GM12872 (cell line): Measurements from ENCODE around the gene CD3D.

Source experiments
- CTCF ChIP-seq: IDR thresholded peaks from 3 replicates; pipeline ENCODE4 v1.5.1; 2011; ENCODE audit warnings: low read depth, mild to moderate bottlenecking, low read length, moderate library complexity; ENCODE audit not compliant: insufficient read depth

The CD3D gene

DNA sequence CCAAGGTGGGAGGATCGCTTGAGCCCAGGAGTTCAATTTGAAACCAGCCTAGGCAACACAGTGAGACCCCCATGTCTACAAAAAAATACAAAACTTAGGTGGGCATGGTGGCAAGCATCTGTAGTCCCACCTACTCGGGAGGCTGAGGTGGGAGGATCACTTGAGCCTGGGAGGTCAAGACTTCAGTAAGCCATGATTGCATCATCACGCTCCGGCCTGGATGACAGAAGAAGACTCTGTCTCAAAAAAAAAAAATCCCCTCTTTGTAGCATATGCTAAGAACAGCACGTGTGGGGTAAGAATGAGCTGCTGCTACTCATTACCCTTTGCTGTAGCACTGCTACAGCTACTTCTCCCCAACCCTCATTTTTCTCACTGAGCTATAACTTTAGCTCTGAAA, 31.4 kb upstream of the CD3D start:
- no peak for TF ChIP-seq CTCF

DNA sequence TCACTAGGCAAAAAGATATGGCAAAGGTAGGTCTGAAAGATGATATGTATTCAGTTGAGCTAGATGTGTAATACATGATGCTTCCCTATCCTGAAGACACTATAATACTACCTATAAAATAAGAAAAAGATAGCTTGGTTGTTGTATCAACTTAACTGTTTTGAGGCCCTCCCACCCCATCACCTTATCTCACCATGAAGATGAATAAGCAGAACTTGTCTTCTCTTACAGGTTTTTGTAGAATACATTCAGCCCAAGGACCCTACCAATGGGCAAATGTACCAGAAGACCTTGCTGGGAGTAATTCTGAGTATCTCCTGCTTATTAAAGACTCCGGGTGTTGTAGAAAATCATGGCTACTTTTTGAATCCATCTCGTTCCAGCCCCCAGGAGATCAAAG, 30.8 kb upstream of the CD3D start:
- no peak for TF ChIP-seq CTCF

- TF ChIP-seq CTCF: no peak
These were observed 28.3 kb upstream of the CD3D start for GRCh38 chr11:118370774-118371173.

- no peak for TF ChIP-seq CTCF
These were observed 23.8 kb upstream of the CD3D start for GRCh38 chr11:118366287-118366686.

GRCh38 chr11:118364956-118365615, 22.6 kb upstream of the CD3D start:
- no peak for TF ChIP-seq CTCF

DNA sequence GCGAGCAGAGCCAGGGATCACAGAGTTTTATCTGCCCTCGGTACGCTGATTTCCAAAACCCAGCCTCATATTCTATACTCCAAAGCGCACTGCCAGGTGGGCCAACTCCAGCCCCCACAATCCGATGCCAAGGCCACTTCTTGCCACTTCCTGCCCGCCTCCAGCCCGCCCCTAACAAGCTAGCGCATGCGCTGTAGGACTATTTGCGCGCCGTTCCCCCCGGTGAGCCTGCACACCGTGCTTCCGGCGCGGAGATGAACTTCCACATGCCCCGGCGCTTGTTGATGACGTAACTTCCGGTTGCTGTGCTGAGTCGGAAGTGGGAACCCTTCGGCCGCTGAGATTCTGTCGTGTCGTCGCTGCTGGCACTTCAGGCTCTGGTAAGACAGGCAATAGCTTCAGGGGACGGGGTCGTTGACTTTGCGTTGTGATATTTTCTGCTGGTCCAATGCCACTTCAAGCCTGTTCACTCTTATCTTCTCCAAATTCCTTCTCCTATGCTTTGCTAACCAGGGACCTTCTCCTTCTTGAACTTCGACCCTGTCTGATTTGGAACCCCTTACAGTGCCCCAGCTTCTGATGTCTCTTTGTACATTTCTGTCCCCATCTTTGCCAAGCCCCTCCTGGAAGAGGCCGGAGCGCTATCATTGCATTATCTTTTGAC, 16.9 kb upstream of the CD3D start, which contains the start of gene UBE4A:
UBE4A (plus strand) TSS at position 306 of the 664 bp plus-strand sequence. CDS start 5,481 bp downstream, outside the sequence.
- TF ChIP-seq CTCF: no peak

GRCh38 chr11:118358071-118358470, 15.6 kb upstream of the CD3D start:
- TF ChIP-seq CTCF: no peak
